Peyer's patch (tissue), 4 donors: ENCODE data around the gene ADAM12.

ENCODE experiments used
- CTCF ChIP-seq, 6 experiments: fragments of 450-650 bp in 4 of 6; fragments of 200-600 bp in 2 of 6; sonication (generic) in 1 of 6; IDR thresholded peaks; one replicate each; pipeline ENCODE4 v1.5.1; 2017 to 2019; ENCODE audit warnings: antibody characterized with exemption in 6 of 6, mild to moderate bottlenecking in 3 of 6, moderate library complexity in 1 of 6
- POLR2A ChIP-seq, 2 donors: fragments of 450-650 bp; IDR thresholded peaks; one replicate each; pipeline ENCODE4 v1.5.1; 2017; ENCODE audit warnings: antibody characterized with exemption in 2 of 2, mild to moderate bottlenecking in 2 of 2, moderate library complexity in 2 of 2

DNA sequence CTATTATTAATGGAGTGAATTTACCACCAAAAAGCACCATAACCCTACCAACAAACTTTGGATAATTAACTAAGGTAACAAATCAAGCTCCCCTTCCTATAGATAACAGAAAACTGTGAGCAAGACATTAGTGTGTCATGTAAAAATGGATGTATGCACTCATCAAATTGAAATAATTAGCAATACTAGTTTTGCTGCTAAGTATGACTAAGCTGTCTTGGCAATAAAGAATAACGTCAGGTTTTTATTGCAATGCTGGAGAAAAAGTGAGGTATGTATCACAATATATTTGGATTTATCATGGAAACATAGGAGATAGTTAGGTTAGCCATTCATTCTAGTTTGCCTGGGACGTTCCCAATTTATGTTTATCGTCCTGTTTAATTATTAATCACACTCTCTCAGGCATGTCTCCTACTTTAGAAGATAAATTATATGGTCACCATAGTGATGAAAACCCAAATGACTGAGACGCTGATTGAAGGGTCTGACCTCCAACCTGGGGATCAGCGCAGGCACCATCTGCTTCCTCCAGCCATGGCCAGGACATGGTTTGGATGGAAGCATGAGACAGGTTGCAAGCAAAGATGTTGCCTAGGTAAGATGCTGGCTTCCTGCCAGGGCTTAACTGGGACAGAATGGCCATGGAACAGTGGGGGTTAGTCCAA, 366.3 kb downstream of the ADAM12 start:
- TF ChIP-seq CTCF (IDR thresholded peaks at IDR 0.05) (no peak), POLR2A (IDR thresholded peaks at IDR 0.05) (no peak)
